HEK293T (cell line): ENCODE measurements around the gene SIGMAR1.

Experiments used
- CTCF ChIA-PET: fragments of 350-600 bp; formaldehyde crosslinking; extraction: SDS; loops from one replicate; lab custom pipeline; 2021; ENCODE audit warnings: antibody characterized with exemption, inconsistent platforms; lab: Yijun Ruan, JAX
- POLR2A ChIA-PET: fragments of 350-600 bp; formaldehyde crosslinking; extraction: SDS; loops from one replicate; lab custom pipeline; 2020; ENCODE audit warnings: antibody characterized with exemption, inconsistent platforms; lab: Yijun Ruan, JAX
- DNase-seq: peaks from one replicate; pipeline ENCODE4 v3.0.0; 2012; ENCODE audit warnings: mixed read lengths; ENCODE audit errors: extremely low spot score
- ARNT ChIP-seq: fragments of 450-650 bp; IDR thresholded peaks from 2 replicates; pipeline ENCODE4 v1.6.1; 2017; ENCODE audit warnings: mild to moderate bottlenecking
- BHLHE40 ChIP-seq: fragments of 450-650 bp; IDR thresholded peaks from 2 replicates; pipeline ENCODE4 v1.6.1; 2016; ENCODE audit warnings: mild to moderate bottlenecking, moderate library complexity, borderline replicate concordance
- CTBP1 ChIP-seq: fragments of 450-650 bp; IDR thresholded peaks from 2 replicates; pipeline ENCODE4 v1.6.1; 2016; ENCODE audit warnings: borderline replicate concordance
- ELF4 ChIP-seq: fragments of 450-650 bp; IDR thresholded peaks from 2 replicates; pipeline ENCODE4 v1.6.1; 2017; ENCODE audit warnings: antibody characterized with exemption
- FOXA1 ChIP-seq: fragments of 450-650 bp; IDR thresholded peaks from 2 replicates; pipeline ENCODE4 v1.6.1; 2016; ENCODE audit warnings: mild to moderate bottlenecking
- FOXK2 ChIP-seq: fragments of 450-650 bp; IDR thresholded peaks from 2 replicates; pipeline ENCODE4 v1.6.1; 2016; ENCODE audit warnings: mild to moderate bottlenecking
- FOXM1 ChIP-seq: fragments of 450-650 bp; IDR thresholded peaks from 2 replicates; pipeline ENCODE4 v1.6.1; 2017; ENCODE audit warnings: mild to moderate bottlenecking, borderline replicate concordance
- HDGF ChIP-seq: fragments of 450-650 bp; IDR thresholded peaks from 2 replicates; pipeline ENCODE4 v1.6.1; 2017; ENCODE audit warnings: antibody characterized with exemption, borderline replicate concordance
- L3MBTL2 ChIP-seq: fragments of 450-650 bp; conservative IDR thresholded peaks from 2 replicates; pipeline ENCODE4 v1.6.1; 2016; ENCODE audit warnings: mild to moderate bottlenecking
- LEF1 ChIP-seq: fragments of 450-650 bp; IDR thresholded peaks from 2 replicates; pipeline ENCODE4 v1.6.1; 2017; ENCODE audit warnings: mild to moderate bottlenecking, borderline replicate concordance
- NFRKB ChIP-seq: fragments of 450-650 bp; IDR thresholded peaks from 2 replicates; pipeline ENCODE4 v1.6.1; 2016; ENCODE audit warnings: mild to moderate bottlenecking, moderate library complexity
- SP1 ChIP-seq: fragments of 450-650 bp; IDR thresholded peaks from 2 replicates; pipeline ENCODE4 v1.6.1; 2017
- SUZ12 ChIP-seq: fragments of 450-650 bp; IDR thresholded peaks from 2 replicates; pipeline ENCODE4 v1.6.1; 2016; ENCODE audit warnings: mild to moderate bottlenecking
- TARDBP ChIP-seq: fragments of 450-650 bp; IDR thresholded peaks from 2 replicates; pipeline ENCODE4 v1.6.1; 2016
- ZNF384 ChIP-seq: fragments of 450-650 bp; IDR thresholded peaks from 2 replicates; pipeline ENCODE4 v1.6.1; 2016
- TF ChIP-seq, protein P1 (sequence below): fragments of 450-650 bp; IDR thresholded peaks from 2 replicates; pipeline ENCODE4 v1.6.1; 2016

Gene SIGMAR1

DNA sequence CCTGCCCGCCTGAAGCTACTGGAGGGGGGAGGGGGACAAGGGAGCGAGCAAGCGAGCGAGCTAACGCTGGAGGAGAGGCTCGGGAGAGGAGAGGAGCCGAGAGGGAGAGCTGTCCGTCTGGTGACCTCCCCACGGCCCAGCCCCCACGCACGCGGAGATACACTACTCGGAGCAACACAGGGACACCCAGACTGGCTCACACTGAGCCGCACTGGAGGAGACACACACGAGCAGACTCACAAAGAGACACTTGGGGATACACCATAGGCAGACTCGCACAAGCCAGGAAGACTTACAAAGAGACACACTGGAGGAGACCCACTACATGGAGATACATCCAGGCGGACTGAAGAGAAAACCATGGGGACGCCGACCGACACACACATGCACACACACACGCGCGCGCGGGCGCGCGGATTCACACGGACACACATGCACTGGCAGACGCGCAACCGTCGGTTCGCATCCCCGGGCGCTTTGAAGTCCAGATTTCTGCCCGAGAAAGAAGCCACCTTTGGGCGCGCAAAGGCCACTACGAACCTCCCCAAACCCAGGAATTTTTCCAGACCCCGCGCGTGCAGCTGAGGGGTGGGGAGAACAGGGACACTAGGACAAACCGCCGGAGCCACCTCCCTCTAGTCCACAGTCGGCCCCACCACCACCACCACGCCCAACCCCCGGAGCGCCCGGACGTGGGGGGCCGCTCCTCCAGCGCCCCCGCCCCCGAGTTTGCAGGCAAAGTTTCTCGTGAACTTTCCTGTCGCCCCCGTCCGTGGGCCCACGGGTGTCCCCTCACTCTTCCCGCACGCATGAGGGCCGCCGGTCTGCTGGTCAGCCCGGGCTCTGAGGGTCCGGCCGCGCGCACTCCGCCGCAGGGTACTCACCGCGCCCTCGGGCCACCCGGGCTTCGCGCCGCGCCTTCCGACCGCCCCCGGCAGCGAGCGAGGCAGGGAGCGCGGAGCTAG lies 48.6 kb downstream of the SIGMAR1 start:
- TF ChIP-seq BHLHE40 (no peak), FOXK2 (no peak), HDGF (no peak), CTBP1 (no peak), L3MBTL2 (no peak), ZNF384 (no peak), ELF4 (no peak), SP1 (no peak)
- TF ChIP-seq, protein P1, sequence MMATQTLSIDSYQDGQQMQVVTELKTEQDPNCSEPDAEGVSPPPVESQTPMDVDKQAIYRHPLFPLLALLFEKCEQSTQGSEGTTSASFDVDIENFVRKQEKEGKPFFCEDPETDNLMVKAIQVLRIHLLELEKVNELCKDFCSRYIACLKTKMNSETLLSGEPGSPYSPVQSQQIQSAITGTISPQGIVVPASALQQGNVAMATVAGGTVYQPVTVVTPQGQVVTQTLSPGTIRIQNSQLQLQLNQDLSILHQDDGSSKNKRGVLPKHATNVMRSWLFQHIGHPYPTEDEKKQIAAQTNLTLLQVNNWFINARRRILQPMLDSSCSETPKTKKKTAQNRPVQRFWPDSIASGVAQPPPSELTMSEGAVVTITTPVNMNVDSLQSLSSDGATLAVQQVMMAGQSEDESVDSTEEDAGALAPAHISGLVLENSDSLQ: no peak
- ChIA-PET POLR2A (interaction anchor here (1.5 kb wide), 1 partner anchor 10 kb away, joined by 5 read pairs; no protein-coding TSS in a partner anchor), CTCF (interaction anchor here (0.7 kb wide), 1 partner anchor 262 kb away, joined by 3 read pairs; no protein-coding TSS in a partner anchor)
- DNase-seq: no peak

DNA sequence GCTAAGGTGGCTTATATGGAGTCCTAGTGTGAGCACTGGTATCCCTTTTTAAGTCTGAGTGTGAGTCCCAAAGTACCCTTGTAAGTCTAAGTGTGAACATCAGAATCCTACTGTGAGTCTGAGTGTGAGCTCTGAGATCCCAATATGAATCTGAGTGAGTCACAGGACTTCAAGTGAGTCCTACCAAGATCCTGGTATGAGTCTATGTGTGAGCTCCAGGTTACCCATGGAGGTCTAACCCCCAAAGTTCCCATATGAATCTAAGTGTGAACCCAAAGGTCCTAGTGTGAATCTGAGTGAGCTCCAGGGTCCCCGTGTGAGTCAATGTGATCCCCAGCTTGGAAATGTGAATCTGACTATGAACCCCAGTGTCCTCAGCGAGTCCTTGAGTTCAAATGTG lies 50.3 kb downstream of the SIGMAR1 start:
- DNase-seq: no peak
- ChIA-PET CTCF (interaction anchor here (0.7 kb wide), 1 partner anchor 15 kb away, joined by 3 read pairs; no protein-coding TSS in a partner anchor), POLR2A (no interaction called here)
- TF ChIP-seq ARNT: no peak

DNA sequence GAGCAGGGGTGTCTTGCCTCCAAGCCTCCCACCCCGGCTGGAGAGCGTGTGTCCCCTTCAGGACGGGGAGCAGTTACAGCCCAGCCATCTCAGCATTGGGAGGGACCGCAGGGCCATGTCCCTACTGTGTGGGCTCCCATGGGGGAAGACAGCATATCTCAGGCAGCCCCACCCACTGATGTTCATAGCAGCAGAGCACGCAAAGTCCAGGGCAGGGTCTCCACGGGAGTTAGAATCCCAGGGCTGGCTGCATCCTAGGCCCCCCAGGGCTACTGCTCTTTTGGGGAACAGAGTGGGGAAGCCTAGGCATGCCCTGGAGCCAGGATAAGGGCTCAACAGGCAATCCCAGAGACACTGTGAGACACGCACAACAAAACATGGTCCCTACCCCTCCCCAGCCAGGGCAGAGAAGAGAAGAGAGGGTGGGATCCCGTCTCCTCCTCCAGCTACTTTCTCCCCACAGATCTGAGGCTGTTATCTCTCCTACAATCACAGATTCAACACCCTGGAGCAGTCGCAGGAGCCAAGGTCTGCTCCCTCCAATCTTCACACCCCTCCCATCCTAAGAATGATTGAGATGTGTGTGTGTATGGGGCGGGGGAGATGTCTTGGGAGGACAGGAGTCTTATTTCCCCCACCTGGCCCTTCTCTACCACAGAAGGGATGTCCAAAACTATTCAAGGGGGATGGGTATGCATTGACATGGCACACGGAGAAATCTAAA lies 51.5 kb downstream of the SIGMAR1 start:
- no peak for DNase-seq
- ChIA-PET CTCF (interaction anchor here (1.1 kb wide), 1 partner anchor 48 kb away, joined by 3 read pairs; no protein-coding TSS in a partner anchor), POLR2A (no interaction called here)
- no peak for TF ChIP-seq TARDBP
- no peak for TF ChIP-seq L3MBTL2
- TF ChIP-seq SP1: no peak
- TF ChIP-seq HDGF: no peak
- no peak for TF ChIP-seq NFRKB
- no peak for TF ChIP-seq ELF4
- TF ChIP-seq CTBP1: no peak
- TF ChIP-seq, protein P1: no peak
- TF ChIP-seq ARNT: no peak
- TF ChIP-seq FOXA1: no peak
- no peak for TF ChIP-seq SUZ12
- no peak for TF ChIP-seq BHLHE40

DNA sequence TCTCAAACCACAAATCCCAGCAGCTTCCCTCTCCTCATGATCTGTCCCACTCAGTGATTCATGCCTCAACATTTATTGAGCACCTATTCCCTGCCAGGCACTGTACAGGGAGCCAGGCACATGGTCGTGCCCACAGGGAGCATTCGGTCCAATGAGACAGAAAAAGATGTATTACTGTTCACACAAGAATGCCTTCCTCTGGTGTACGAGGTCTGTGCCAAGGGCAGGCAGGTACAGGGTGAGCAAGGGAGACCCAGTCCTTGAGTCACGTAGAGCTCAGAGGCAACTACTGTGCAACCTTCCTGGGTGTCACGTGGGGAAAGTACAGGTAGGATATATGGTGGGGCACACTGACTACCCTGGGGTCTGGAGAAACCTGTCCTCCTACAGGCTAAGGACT lies 52.6 kb downstream of the SIGMAR1 start:
- TF ChIP-seq SP1 (no peak), FOXA1 (no peak), ZNF384 (no peak), ELF4 (no peak), L3MBTL2 (no peak), CTBP1 (no peak), BHLHE40 (no peak), TARDBP (no peak), LEF1 (no peak), ARNT (no peak), NFRKB (no peak), HDGF (no peak), SUZ12 (no peak), FOXK2 (no peak), FOXM1 (no peak)
- TF ChIP-seq, protein P1: no peak
- DNase-seq: no peak
- ChIA-PET POLR2A (interaction anchor here (0.7 kb wide), 1 partner anchor 31 kb away, joined by 3 read pairs; no protein-coding TSS in a partner anchor), CTCF (interaction anchor here (1.1 kb wide), 1 partner anchor 49 kb away, joined by 3 read pairs; no protein-coding TSS in a partner anchor)
